GM12878 (cell line): ENCODE measurements around the gene NHSL1. TPM values are rescaled to one million over a fixed set of nuclear protein-coding genes. Genes with fewer than 3 reads are reported as not detected.

ENCODE experiments used
- ATAC-seq: fragments of 200-7000 bp; cut with Tn5 transposase; 3 replicates; pipeline ENCODE4 v1.9.1; 2020; ENCODE audit warnings: mild to moderate bottlenecking, moderate library complexity
- BruUV-seq: library from RNA; stranded (reverse); fragments of 400-500 nt; replicated peaks from 2 replicates; lab custom pipeline; 2021; lab: Mats Ljungman, UMichigan
- CTCF ChIA-PET: fragments of 300-600 bp; sonication (Branson Sonifier 250); formaldehyde crosslinking; extraction: SDS; loops from one replicate; lab custom pipeline; 2021; ENCODE audit warnings: inconsistent platforms; lab: Yijun Ruan, JAX
- POLR2A ChIA-PET: fragments of 350-600 bp; formaldehyde crosslinking; extraction: SDS; loops from one replicate; lab custom pipeline; 2021; ENCODE audit warnings: inconsistent platforms; lab: Charles Lee
- RAD21 ChIA-PET: fragments of 300-600 bp; sonication (Branson Sonifier 250); formaldehyde crosslinking; loops from one replicate; lab custom pipeline; 2023; ENCODE audit warnings: antibody characterized with exemption; ENCODE audit not compliant: unreplicated experiment; lab: Charles Lee
- SMC1A ChIA-PET: fragments of 300-600 bp; sonication (Branson Sonifier 250); formaldehyde crosslinking; loops from one replicate; lab custom pipeline; 2023; ENCODE audit not compliant: unreplicated experiment, uncharacterized antibody; lab: Charles Lee
- DNase-seq: peaks from one replicate; pipeline ENCODE4 v3.0.0-alpha.2; 2011; ENCODE audit warnings: low read depth, low spot score
- FAIRE-seq: peaks from 3 replicates; lab custom pipeline; 2011; peaks lifted over from hg19 to GRCh38; lab: Jason Lieb, UNC
- H2AFZ ChIP-seq: 2 replicates; pipeline ENCODE4 v1.6.0; 2011; ENCODE audit warnings: low read depth, low read length, control low read depth; ENCODE audit not compliant: control insufficient read depth
- H3K27ac ChIP-seq: 2 replicates; pipeline ENCODE4 v1.5.1; 2011; ENCODE audit warnings: control low read depth; ENCODE audit not compliant: control insufficient read depth, insufficient read depth
- H3K27me3 ChIP-seq, 2 experiments: replicated peaks in 1 of 2; 2 replicates each; pipeline versions ENCODE4 v1.6.0 to v1.6.1; 2011; ENCODE audit warnings: low read length in 1 of 2; ENCODE audit not compliant: control insufficient read depth in 2 of 2, insufficient read depth in 2 of 2
- H3K36me3 ChIP-seq, 2 experiments: 2 replicates each; pipeline ENCODE4 v1.5.1; 2011; ENCODE audit warnings: low read length in 1 of 2; ENCODE audit not compliant: control insufficient read depth in 2 of 2, insufficient read depth in 2 of 2
- H3K4me1 ChIP-seq: 2 replicates; pipeline ENCODE4 v1.6.1; 2011; ENCODE audit warnings: mild to moderate bottlenecking, low read length, moderate library complexity, mixed read lengths; ENCODE audit not compliant: control insufficient read depth, insufficient read depth
- H3K4me2 ChIP-seq: 2 replicates; pipeline ENCODE4 v1.6.0; 2011; ENCODE audit warnings: control low read depth; ENCODE audit not compliant: control insufficient read depth, insufficient read depth
- H3K4me3 ChIP-seq: fragments of 200-600 bp; sonication (generic); 2 replicates; pipeline ENCODE4 v1.5.1; 2016
- H3K79me2 ChIP-seq: 2 replicates; pipeline ENCODE4 v1.6.0; 2011; ENCODE audit warnings: low read length; ENCODE audit not compliant: control insufficient read depth, insufficient read depth
- H3K9ac ChIP-seq: 2 replicates; pipeline ENCODE4 v1.8.0; 2011; ENCODE audit warnings: low read length, control low read depth, mixed read lengths; ENCODE audit not compliant: control insufficient read depth, insufficient read depth
- H3K9me3 ChIP-seq: replicated peaks from 3 replicates; pipeline ENCODE4 v1.5.1; 2011; ENCODE audit warnings: mild to moderate bottlenecking, low read length; ENCODE audit not compliant: control insufficient read depth, insufficient read depth
- H4K20me1 ChIP-seq: 2 replicates; pipeline ENCODE4 v1.6.0; 2011; ENCODE audit not compliant: control insufficient read depth, insufficient read depth
- FOXM1 ChIP-seq: IDR thresholded peaks from 2 replicates; pipeline ENCODE4 v1.6.1; 2012; ENCODE audit warnings: low read depth, mild to moderate bottlenecking, inconsistent platforms, low read length, moderate library complexity
- IRF5 ChIP-seq: fragments of 450-650 bp; IDR thresholded peaks from 2 replicates; pipeline ENCODE4 v1.6.1; 2017; ENCODE audit warnings: borderline replicate concordance
- KLF5 ChIP-seq: fragments of 450-650 bp; IDR thresholded peaks from 2 replicates; pipeline ENCODE4 v1.6.1; 2014; ENCODE audit warnings: mild to moderate bottlenecking; ENCODE audit not compliant: partially characterized antibody
- NBN ChIP-seq: fragments of 450-650 bp; IDR thresholded peaks from 2 replicates; pipeline ENCODE4 v1.6.1; 2016
- POLR2AphosphoS2 ChIP-seq: IDR thresholded peaks from 2 replicates; pipeline ENCODE4 v1.6.1; 2011; ENCODE audit warnings: low read depth, mild to moderate bottlenecking, low read length, improper control_type of control experiment, moderate library complexity
- RELA ChIP-seq: fragments of 450-650 bp; IDR thresholded peaks from 2 replicates; pipeline ENCODE4 v1.8.0; 2014; ENCODE audit warnings: borderline replicate concordance; ENCODE audit not compliant: partially characterized antibody
- SMARCA5 ChIP-seq: fragments of 450-650 bp; IDR thresholded peaks from 2 replicates; pipeline ENCODE4 v1.6.1; 2017; ENCODE audit warnings: mild to moderate bottlenecking
- SP1 ChIP-seq: IDR thresholded peaks from one replicate; pipeline ENCODE4 v1.6.1; 2011; ENCODE audit warnings: low read depth, low read length
- ZNF592 ChIP-seq: fragments of 450-650 bp; IDR thresholded peaks from 2 replicates; pipeline ENCODE4 v1.6.1; 2017; ENCODE audit warnings: mild to moderate bottlenecking, moderate library complexity
- ZNF622 ChIP-seq: fragments of 450-650 bp; IDR thresholded peaks from 2 replicates; pipeline ENCODE4 v1.6.1; 2017; ENCODE audit warnings: mild to moderate bottlenecking, inconsistent platforms
- WGBS: methylation state at CpG from one replicate; pipeline ENCODE4 v1.1.6; 2016; ENCODE audit warnings: low lambda C conversion rate; ENCODE audit not compliant: insufficient replicate concordance, insufficient coverage; ENCODE audit errors: missing lambda C conversion rate; 5-methylcytosine and 5-hydroxymethylcytosine counted together
- in situ Hi-C: fragments of 300-500 bp; cut with MboI; formaldehyde crosslinking; loops from 9 replicates; pipeline ENCODE4 v1.14.3; 2018; ENCODE audit warnings: mixed read lengths
- intact Hi-C: fragments of 100-400 bp; cut with micrococcal nuclease; formaldehyde crosslinking; loops from one replicate; pipeline ENCODE4 v1.14.2; 2022; ENCODE audit not compliant: unreplicated experiment
- polyA plus RNA-seq, 11 experiments: library from polyadenylated mRNA; depleted of rRNA in 4 of 11; unstranded in 6 of 11; stranded (reverse) in 5 of 11; fragments of >200 nt; fragmentation: Nextera tagmentation in 4 of 11; fragmentation: Illumina TruSeq in 1 of 11; extraction: Ambion mirVana in 4 of 11; extraction: Trizol in 1 of 11; gene quantifications; 1 replicate in 1 of 11; 2 replicates in 10 of 11; pipeline versions ENCODE4 v1.2.1 to v1.2.3, GENCODE V29; 2011 to 2016; ENCODE audit warnings: inconsistent platforms in 2 of 11, missing spikeins in 2 of 11, low read depth in 1 of 11
- total RNA-seq, 4 experiments: library from RNA; depleted of rRNA in 3 of 4; stranded (reverse); fragments of >200 nt in 3 of 4; fragmentation: Illumina TruSeq in 1 of 4; extraction: Trizol in 1 of 4; gene quantifications; 2 replicates each; pipeline versions ENCODE4 v1.2.1 to v1.2.3, GENCODE V29; 2013 to 2021

NHSL1 gene
- total and polyA plus RNA-seq, 10 of the 15 experiments (the other 5 are each of a cell fraction or from before 2014, with no cell fraction given) = 0.26 to 14.1 (median 0.90) TPM

- TF ChIP-seq NBN = 0 out of 2 replicates have a peak, but pooled peaks have one; percentile 24
- no peak for TF ChIP-seq RELA
- TF ChIP-seq KLF5 = no peak
These were observed 528 bp downstream of the NHSL1 start (continued) for GRCh38 chr6:138498629-138499302.

- in situ Hi-C loops = no loop called here
- POLR2A ChIA-PET = interaction anchor here (0.6 to 2.9 kb wide), 5 partner anchors 10 to 45 kb away, joined by 3 to 28 read pairs (median 5); no protein-coding TSS in a partner anchor
- TF ChIP-seq IRF5 (no peak), ZNF592 (no peak), ZNF622 (no peak), SP1 (no peak), POLR2AphosphoS2 (no peak), FOXM1 (no peak), SMARCA5 (no peak)
- RAD21 ChIA-PET = interaction anchor here (0.8 to 17.2 kb wide), 5 partner anchors 10 to 68 kb away, joined by 3 to 202 read pairs (median 39); no protein-coding TSS in a partner anchor
- BruUV-seq = no TSS peak
- intact Hi-C loops = no loop called here
- CTCF ChIA-PET = interaction anchor here (1.1 to 6.0 kb wide), 7 partner anchors 10 to 68 kb away, joined by 4 to 57 read pairs (median 9); no protein-coding TSS in a partner anchor
- ATAC-seq (no peak), FAIRE-seq (no peak), DNase-seq (no peak)
- Histone ChIP-seq H3K4me3 (no peak overlapping the region), H3K36me3 (no peaks in the 10 kb centered on the region), H3K27ac (no peak overlapping the region), H3K27me3 (peaks cover 0 to 8% of the 10 kb centered on the region in 2 experiments; a peak in 2 of 4 replicates), H3K4me1 (no peaks in the 10 kb centered on the region), H2AFZ (no peak overlapping the region), H3K4me2 (no peak overlapping the region), H3K9ac (no peak overlapping the region), H4K20me1 (no peaks in the 10 kb centered on the region), H3K9me3 (no peaks in the 10 kb centered on the region), H3K79me2 (no peaks in the 10 kb centered on the region)
- SMC1A ChIA-PET = interaction anchor here (0.7 to 11.5 kb wide), 14 partner anchors 7 to 70 kb away, joined by 3 to 139 read pairs (median 12); no protein-coding TSS in a partner anchor
- WGBS = 19% methylated on average over 2 of the region's 2 CpGs
These were observed 2.0 kb downstream of the NHSL1 start for GRCh38 chr6:138497286-138497685.
